NCI-H524 treated with DMSO at 0.1 percent for 48 hours (cell line): ENCODE results near the gene PHF21A.

Source experiments
- DNase-seq: peaks from one replicate; lab custom pipeline; 2025; lab: John Stamatoyannopoulos, UW

PHF21A gene

DNA sequence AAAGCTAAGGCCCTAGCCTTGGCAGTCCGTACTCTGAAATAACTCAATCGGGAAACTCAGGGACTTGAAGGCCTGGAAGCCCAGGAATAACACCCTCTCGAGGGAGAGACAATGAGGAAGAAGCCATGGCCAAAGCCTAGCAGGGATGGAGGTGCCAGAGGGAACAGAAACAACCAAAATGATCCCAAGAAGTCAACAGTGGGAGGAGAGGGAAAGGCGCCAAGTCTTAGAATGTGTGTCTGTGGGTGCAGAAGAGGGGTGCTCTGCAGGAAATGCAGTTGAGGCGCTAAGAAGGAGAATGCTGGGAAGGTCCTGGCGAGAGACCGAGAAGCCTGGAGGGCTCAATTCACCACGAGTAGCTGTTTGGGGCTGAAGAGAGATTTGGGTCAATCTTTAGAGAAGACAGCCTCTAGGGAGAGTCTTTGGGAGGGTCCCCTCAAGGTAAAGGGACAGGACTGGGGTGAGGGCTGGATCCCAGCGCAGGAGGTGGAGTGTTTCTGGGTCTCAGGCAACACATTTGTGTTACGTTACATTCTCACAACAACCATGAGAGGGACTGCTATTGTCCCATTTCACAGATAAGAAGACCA, 236.6 kb downstream of the PHF21A start:
- DNase-seq, result no peak
